B cell (primary cell): ENCODE measurements around the gene LRRC4B.

ENCODE experiments used
- CTCF ChIP-seq: fragments of 200-600 bp; IDR thresholded peaks from one replicate; pipeline ENCODE4 v1.8.0; 2022; ENCODE audit warnings: antibody characterized with exemption, mild to moderate bottlenecking
- EZH2 ChIP-seq: IDR thresholded peaks from 2 replicates; pipeline ENCODE4 v1.6.1; 2012; ENCODE audit warnings: borderline replicate concordance, low read depth, mild to moderate bottlenecking, moderate library complexity, low read length; ENCODE audit not compliant: insufficient read depth, poor library complexity, severe bottlenecking

- TF ChIP-seq CTCF (no peak), EZH2 (no peak)
Measured at GRCh38 chr19:50534478-50534877, 33.8 kb downstream of the LRRC4B start.
